Measurements from ENCODE around the gene FAM237B.

Gene FAM237B

DNA sequence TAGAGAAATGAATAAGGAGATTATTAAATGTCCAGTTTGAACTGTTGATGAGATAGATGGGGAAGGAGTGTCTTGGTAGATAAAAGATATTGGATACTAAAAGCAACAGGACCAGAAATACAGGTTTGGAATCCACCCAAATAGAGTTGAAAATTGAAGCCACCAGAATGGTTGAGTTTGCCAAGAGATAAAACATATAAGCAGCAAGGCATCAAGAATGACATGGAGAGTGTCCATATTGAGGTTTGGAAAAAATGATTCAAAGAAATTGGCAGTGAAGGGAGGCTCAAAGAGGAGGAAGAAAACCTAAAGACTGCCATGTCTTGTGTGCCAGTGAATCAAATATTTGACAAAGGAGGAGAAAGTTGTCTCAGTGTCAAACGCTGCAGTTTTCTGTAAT, 51.9 kb downstream of the FAM237B start:
- Mint-ChIP-seq H3K9me3 (no peaks in the 10 kb centered on the region), H3K4me3 (no peak overlapping the region), H3K36me3 (ENCODE audit: low read depth) (no peaks in the 10 kb centered on the region), H3K27ac (no peak overlapping the region), H3K4me1 (ENCODE audit: low read depth) (no peaks in the 10 kb centered on the region), H3K27me3 (ENCODE audit: low read depth) (peaks cover 5% of the 10 kb centered on the region)

DNA sequence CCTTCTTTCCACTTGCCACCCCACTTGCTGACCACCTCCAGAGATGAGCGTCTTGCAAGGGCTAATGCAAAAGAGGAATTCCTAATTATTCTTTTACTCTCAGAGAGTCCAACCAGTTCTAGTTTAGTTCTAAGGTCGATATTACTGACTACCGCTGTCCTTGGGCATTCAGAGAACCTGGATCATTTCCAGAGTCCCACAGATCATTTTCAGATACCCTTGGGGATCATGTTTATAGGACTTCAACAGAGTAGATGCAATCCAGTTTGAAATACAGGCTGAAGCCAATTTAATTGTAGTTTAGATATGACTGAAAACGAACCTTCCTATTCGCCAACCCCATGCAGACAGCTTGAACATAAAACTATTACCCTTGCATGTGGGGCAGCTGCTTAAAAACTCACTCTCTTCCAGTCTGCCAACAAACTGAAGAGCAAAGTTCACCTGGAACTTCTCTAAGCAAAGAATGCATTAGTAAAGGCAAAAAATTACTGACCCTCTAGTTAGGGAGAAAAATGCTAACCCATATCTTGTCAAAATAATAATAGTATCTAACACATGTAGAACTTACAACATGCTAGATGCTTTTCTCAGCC, 53.7 kb downstream of the FAM237B start:
- Mint-ChIP-seq H3K9me3 (no peaks in the 10 kb centered on the region), H3K4me1 (ENCODE audit: low read depth) (no peaks in the 10 kb centered on the region), H3K27me3 (ENCODE audit: low read depth) (peaks cover 5% of the 10 kb centered on the region), H3K27ac (no peak overlapping the region), H3K4me3 (no peak overlapping the region), H3K36me3 (ENCODE audit: low read depth) (no peaks in the 10 kb centered on the region)

DNA sequence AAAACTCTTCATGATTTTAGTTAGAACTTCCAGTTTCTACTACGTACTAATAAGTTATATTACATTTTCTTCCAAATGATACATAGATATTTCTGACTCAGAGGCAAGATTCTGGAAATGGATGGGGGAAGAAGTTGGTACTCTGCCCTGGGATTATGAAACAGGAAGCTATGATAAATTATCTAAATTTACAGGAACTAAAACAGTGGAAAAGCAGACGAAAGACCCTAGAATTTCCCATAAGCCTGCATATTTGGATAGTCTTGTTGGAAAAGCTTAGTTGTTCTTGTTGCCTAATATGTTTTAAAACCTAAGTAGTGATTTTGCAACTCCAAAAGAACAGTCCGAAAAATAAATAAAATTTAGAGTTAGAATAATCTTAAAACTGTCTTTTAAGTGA, 54.3 kb downstream of the FAM237B start:
- H3K27me3 Mint-ChIP-seq (ENCODE audit: low read depth), result peaks cover 5% of the 10 kb centered on the region
- H3K4me3 Mint-ChIP-seq, result no peak overlapping the region
- H3K27ac Mint-ChIP-seq, result no peak overlapping the region
- H3K9me3 Mint-ChIP-seq, result no peaks in the 10 kb centered on the region
- no peaks in the 10 kb centered on the region for H3K36me3 Mint-ChIP-seq (ENCODE audit: low read depth)
- H3K4me1 Mint-ChIP-seq (ENCODE audit: low read depth), result no peaks in the 10 kb centered on the region

Measured in T-helper 1 cell treated with Interleukin-12 subunit alpha and Interleukin-12 subunit beta and Interleukin-4 antibody, amounts not matched to agents 30 μg/mL and 1 μg/mL, for 36 hours (primary cell).